ENCODE measurements around the gene TTC21B.

The TTC21B gene

DNA sequence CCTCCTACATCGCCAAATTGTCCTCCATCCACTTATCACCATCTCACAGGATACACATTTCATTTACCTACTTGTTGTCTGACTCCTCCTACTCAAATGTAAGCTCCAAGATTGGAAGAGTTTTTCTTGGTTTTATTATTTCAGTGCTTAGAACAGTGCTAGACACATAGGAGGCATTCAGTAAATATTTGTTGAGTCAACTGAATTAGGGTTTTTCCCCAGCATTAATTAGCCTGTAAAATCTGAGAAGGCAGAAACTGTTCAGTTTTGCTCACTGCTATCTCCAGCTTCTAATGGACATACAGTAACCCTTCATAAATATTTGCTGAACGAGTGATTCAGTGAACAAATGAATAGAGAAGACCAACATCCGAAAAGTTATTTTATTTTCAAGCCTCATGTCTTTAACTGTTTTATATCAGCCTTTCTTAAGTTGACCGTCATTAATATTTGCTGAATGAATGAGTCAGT lies 800 bp downstream of the TTC21B start:
- H3K9me3 Mint-ChIP-seq, result no peaks in the 10 kb centered on the region
- H3K27me3 Mint-ChIP-seq, result no peaks in the 10 kb centered on the region
- ATAC-seq (ENCODE audit: low read depth) (no peak), DNase-seq (ENCODE audit: low spot score in 2 of 2) (peak in 1 of 2 donors; percentile 9)
- H3K4me1 Mint-ChIP-seq, result peaks cover 7% of the 10 kb centered on the region
- H3K4me3 Mint-ChIP-seq, result no peak overlapping the region
- no peak overlapping the region for H3K27ac Mint-ChIP-seq
- peaks cover 3% of the 10 kb centered on the region for H3K36me3 Mint-ChIP-seq

DNA sequence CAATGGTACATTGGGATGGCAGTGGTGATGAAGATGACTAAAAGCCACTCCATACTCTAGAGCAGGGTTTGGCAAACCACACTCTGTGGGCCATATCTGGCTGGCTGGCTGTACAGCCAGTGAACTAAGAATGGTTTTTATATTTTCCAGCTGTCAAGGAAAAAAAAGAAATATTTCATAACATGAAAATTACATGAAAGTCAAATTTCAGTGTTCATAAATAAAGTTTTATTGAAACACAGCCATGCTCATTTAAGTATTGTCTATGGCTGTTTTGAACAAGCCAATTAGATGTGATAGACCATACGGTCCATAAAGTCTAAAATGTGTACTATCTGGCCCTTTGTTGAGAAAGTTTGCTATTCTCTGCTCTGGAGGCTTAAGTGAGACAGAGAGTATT lies 1.5 kb downstream of the TTC21B start:
- no peak overlapping the region for H3K27ac Mint-ChIP-seq
- H3K4me3 Mint-ChIP-seq, result no peak overlapping the region
- no peaks in the 10 kb centered on the region for H3K9me3 Mint-ChIP-seq
- H3K4me1 Mint-ChIP-seq, result peaks cover 7% of the 10 kb centered on the region
- H3K36me3 Mint-ChIP-seq, result peaks cover 3% of the 10 kb centered on the region
- ATAC-seq (ENCODE audit: low read depth) (no peak), DNase-seq (ENCODE audit: low spot score in 2 of 2) (no peak)
- no peaks in the 10 kb centered on the region for H3K27me3 Mint-ChIP-seq

- H3K36me3 Mint-ChIP-seq, result peaks cover 4% of the 10 kb centered on the region
- ATAC-seq (ENCODE audit: low read depth), result no peak
- no peaks in the 10 kb centered on the region for H3K9me3 Mint-ChIP-seq
- H3K27me3 Mint-ChIP-seq, result no peaks in the 10 kb centered on the region
- no peak for DNase-seq (ENCODE audit: low spot score in 2 of 2)
- H3K4me3 Mint-ChIP-seq, result no peak overlapping the region
- peaks cover 2% of the 10 kb centered on the region for H3K4me1 Mint-ChIP-seq
- no peak overlapping the region for H3K27ac Mint-ChIP-seq
Observed at GRCh38 chr2:165950438-165950837, 3.1 kb downstream of the TTC21B start.

DNA sequence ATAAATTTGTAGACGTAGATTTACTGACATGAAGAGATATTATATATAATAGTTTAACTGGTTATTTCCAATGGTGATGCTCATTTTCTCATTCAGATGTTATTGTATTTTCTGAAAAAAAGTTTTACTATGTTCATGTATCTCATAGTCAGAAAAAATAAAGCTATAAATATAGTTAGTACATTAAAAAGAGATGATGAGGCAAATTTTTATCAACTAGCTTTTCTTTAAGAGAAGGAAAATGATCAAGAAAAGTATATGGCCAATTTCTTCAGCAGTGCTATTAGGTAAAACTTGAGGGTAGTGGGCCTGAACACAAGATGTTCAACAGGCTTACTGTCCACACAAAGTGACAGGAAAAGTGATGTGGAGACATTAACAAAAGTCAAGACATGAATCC lies 11.7 kb downstream of the TTC21B start:
- H3K27me3 Mint-ChIP-seq, result no peaks in the 10 kb centered on the region
- no peak overlapping the region for H3K27ac Mint-ChIP-seq
- no peaks in the 10 kb centered on the region for H3K9me3 Mint-ChIP-seq
- H3K4me3 Mint-ChIP-seq, result no peak overlapping the region
- no peak for ATAC-seq (ENCODE audit: low read depth)
- peaks cover 39% of the 10 kb centered on the region for H3K36me3 Mint-ChIP-seq
- no peak for DNase-seq (ENCODE audit: low spot score in 2 of 2)
- peaks cover 8% of the 10 kb centered on the region for H3K4me1 Mint-ChIP-seq

DNA sequence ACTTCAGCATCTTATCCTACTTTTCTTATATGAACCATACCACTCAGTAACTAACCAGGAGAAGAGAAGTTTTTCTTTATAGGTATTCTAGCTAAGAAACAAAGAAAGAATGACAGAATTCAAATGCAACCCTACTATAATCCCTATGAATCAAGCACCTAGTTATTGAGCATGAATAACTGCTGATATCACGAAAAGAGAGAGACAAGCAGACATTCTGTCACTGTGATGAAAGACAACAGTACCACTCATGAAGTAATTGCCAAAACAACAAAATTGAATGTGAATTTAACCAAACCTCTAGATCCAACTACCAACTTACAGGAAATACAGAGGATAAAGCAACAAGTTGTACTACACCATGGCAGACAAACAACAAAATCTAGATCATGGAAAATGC lies 15.3 kb downstream of the TTC21B start:
- no peak for DNase-seq (ENCODE audit: low spot score in 2 of 2)
- peaks cover 8% of the 10 kb centered on the region for H3K4me1 Mint-ChIP-seq
- no peaks in the 10 kb centered on the region for H3K9me3 Mint-ChIP-seq
- ATAC-seq (ENCODE audit: low read depth), result no peak
- H3K27ac Mint-ChIP-seq, result peak overlapping the region; percentile 48
- H3K36me3 Mint-ChIP-seq, result peaks cover 42% of the 10 kb centered on the region
- H3K4me3 Mint-ChIP-seq, result no peak overlapping the region
- no peaks in the 10 kb centered on the region for H3K27me3 Mint-ChIP-seq

GRCh38 chr2:165933211-165933910 lies 20.2 kb downstream of the TTC21B start:
- H3K9me3 Mint-ChIP-seq, result no peaks in the 10 kb centered on the region
- peaks cover 26% of the 10 kb centered on the region for H3K36me3 Mint-ChIP-seq
- DNase-seq (ENCODE audit: low spot score in 2 of 2), result no peak
- H3K4me3 Mint-ChIP-seq, result no peak overlapping the region
- ATAC-seq (ENCODE audit: low read depth), result no peak
- H3K27ac Mint-ChIP-seq, result no peak overlapping the region
- H3K4me1 Mint-ChIP-seq, result peaks cover under 1% of the 10 kb centered on the region
- no peaks in the 10 kb centered on the region for H3K27me3 Mint-ChIP-seq

DNA sequence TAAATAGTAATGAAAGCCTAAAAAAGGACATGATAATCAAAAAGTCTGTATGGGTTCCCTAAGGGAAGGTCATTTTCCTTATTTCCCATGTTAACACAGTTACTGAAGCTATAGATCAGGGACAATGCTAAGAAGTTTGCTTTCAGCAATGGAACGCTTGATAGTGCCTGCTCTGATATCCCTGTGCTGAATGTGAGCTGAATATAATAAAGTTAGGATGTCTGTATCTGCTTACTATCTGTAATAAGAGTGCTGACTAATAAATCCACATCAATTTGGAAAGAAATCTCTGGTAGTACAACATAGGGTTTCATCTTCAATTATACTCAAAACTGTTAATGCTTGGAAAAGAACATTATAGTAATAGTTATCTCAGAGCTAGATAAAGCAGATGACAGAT lies 25.8 kb downstream of the TTC21B start:
- no peak for ATAC-seq (ENCODE audit: low read depth)

DNA sequence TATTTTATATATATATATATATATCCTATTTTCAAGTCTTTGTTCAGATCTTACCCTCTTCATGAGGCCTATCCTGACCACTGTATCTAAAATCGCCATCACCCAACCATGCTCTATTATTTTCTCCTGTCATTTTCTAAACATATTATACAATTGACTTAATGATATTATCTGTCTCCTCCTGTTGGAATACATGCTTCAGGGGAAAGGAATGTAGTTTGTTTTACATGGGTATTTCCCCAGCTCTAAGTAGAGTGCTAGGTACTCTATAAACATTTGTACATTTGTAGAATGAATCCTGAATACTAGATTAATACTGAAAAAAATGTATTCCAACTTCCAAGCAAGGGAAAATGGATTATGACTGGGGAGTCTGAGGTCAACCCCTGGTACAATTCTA lies 26.2 kb downstream of the TTC21B start:
- Mint-ChIP-seq H3K4me1 (peaks cover 2% of the 10 kb centered on the region), H3K27me3 (no peaks in the 10 kb centered on the region), H3K27ac (no peak overlapping the region), H3K4me3 (no peak overlapping the region), H3K9me3 (no peaks in the 10 kb centered on the region), H3K36me3 (peaks cover 32% of the 10 kb centered on the region)
- DNase-seq (ENCODE audit: low spot score in 2 of 2) (no peak), ATAC-seq (ENCODE audit: low read depth) (no peak)

More for the DNA sequence above, 25.8 kb downstream of the TTC21B start:
- Mint-ChIP-seq H3K9me3 (no peaks in the 10 kb centered on the region), H3K4me1 (peaks cover 2% of the 10 kb centered on the region), H3K4me3 (no peak overlapping the region), H3K27ac (no peak overlapping the region), H3K27me3 (no peaks in the 10 kb centered on the region), H3K36me3 (peaks cover 31% of the 10 kb centered on the region)
- no peak for DNase-seq (ENCODE audit: low spot score in 2 of 2)

- no peak overlapping the region for H3K27ac Mint-ChIP-seq
- H3K9me3 Mint-ChIP-seq, result no peaks in the 10 kb centered on the region
- no peaks in the 10 kb centered on the region for H3K27me3 Mint-ChIP-seq
- no peak overlapping the region for H3K4me3 Mint-ChIP-seq
- H3K36me3 Mint-ChIP-seq, result peaks cover 30% of the 10 kb centered on the region
- peaks cover 2% of the 10 kb centered on the region for H3K4me1 Mint-ChIP-seq
- DNase-seq (ENCODE audit: low spot score in 2 of 2), result no peak
- no peak for ATAC-seq (ENCODE audit: low read depth)
Observed at GRCh38 chr2:165924946-165925345, 28.6 kb downstream of the TTC21B start.

- ATAC-seq (ENCODE audit: low read depth), result no peak
- DNase-seq (ENCODE audit: low spot score in 2 of 2), result no peak
- no peak overlapping the region for H3K4me3 Mint-ChIP-seq
- no peaks in the 10 kb centered on the region for H3K9me3 Mint-ChIP-seq
- no peak overlapping the region for H3K27ac Mint-ChIP-seq
- H3K27me3 Mint-ChIP-seq, result no peaks in the 10 kb centered on the region
- H3K4me1 Mint-ChIP-seq, result no peaks in the 10 kb centered on the region
- H3K36me3 Mint-ChIP-seq, result peaks cover 23% of the 10 kb centered on the region
Observed at GRCh38 chr2:165920748-165921147, 32.8 kb downstream of the TTC21B start.

DNA sequence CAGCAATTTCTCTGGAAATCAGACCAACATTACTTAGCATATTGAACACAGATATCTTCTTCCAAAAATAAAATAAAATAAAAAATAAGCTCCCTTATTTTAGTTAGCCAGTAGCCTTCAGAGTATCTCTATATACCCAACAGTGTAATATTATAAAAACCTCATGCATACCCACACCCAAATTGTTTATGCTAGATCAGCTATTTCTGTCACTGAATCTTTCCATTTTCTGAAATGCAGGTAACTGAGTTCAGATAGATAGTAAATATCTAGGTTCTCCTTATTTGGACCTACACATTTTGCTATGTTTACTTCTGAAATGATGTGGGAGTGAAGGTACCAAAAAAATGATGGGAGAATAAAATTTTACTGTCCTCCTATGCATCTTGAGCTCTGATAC lies 39.9 kb downstream of the TTC21B start:
- H3K36me3 Mint-ChIP-seq, result peaks cover 18% of the 10 kb centered on the region
- H3K4me3 Mint-ChIP-seq, result no peak overlapping the region
- no peaks in the 10 kb centered on the region for H3K9me3 Mint-ChIP-seq
- ATAC-seq (ENCODE audit: low read depth) (no peak), DNase-seq (ENCODE audit: low spot score in 2 of 2) (no peak)
- H3K27me3 Mint-ChIP-seq, result no peaks in the 10 kb centered on the region
- H3K4me1 Mint-ChIP-seq, result no peaks in the 10 kb centered on the region
- no peak overlapping the region for H3K27ac Mint-ChIP-seq

DNA sequence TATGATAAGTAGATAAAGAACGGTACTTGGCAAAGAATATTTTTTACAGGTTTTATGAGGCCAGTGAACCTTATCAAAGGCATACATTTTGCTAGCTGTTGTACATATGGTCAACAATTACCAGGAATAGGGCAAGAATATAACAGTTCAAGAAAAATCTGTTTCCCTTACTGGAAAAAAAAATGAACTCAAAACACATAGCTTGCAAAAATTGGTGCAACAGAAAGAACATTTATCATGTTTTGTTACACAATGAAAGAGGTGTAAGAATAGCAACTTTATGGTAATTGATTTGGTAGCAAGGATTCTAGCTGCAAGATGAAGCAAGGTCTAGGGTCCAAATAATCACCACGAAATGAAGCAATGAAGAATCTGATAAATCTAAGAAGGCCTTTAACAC lies 41.6 kb downstream of the TTC21B start:
- ATAC-seq (ENCODE audit: low read depth) (no peak), DNase-seq (ENCODE audit: low spot score in 2 of 2) (no peak)
- peaks cover 16% of the 10 kb centered on the region for H3K36me3 Mint-ChIP-seq
- no peaks in the 10 kb centered on the region for H3K27me3 Mint-ChIP-seq
- no peak overlapping the region for H3K4me3 Mint-ChIP-seq
- H3K4me1 Mint-ChIP-seq, result no peaks in the 10 kb centered on the region
- no peak overlapping the region for H3K27ac Mint-ChIP-seq
- H3K9me3 Mint-ChIP-seq, result no peaks in the 10 kb centered on the region

GRCh38 chr2:165911231-165911630 lies 42.3 kb downstream of the TTC21B start:
- H3K4me3 Mint-ChIP-seq, result no peak overlapping the region
- peaks cover 16% of the 10 kb centered on the region for H3K36me3 Mint-ChIP-seq
- ATAC-seq (ENCODE audit: low read depth) (no peak), DNase-seq (ENCODE audit: low spot score in 2 of 2) (no peak)
- no peaks in the 10 kb centered on the region for H3K27me3 Mint-ChIP-seq
- H3K27ac Mint-ChIP-seq, result no peak overlapping the region
- H3K4me1 Mint-ChIP-seq, result no peaks in the 10 kb centered on the region
- H3K9me3 Mint-ChIP-seq, result no peaks in the 10 kb centered on the region

- Mint-ChIP-seq H3K4me3 (no peak overlapping the region), H3K36me3 (peaks cover 25% of the 10 kb centered on the region), H3K27ac (no peak overlapping the region), H3K9me3 (no peaks in the 10 kb centered on the region), H3K27me3 (no peaks in the 10 kb centered on the region), H3K4me1 (no peaks in the 10 kb centered on the region)
- DNase-seq (ENCODE audit: low spot score in 2 of 2) (no peak), ATAC-seq (ENCODE audit: low read depth) (no peak)
Observed at GRCh38 chr2:165909466-165909865, 44.1 kb downstream of the TTC21B start.

GRCh38 chr2:165905854-165906253 lies 47.7 kb downstream of the TTC21B start:
- Mint-ChIP-seq H3K27ac (no peak overlapping the region), H3K9me3 (no peaks in the 10 kb centered on the region), H3K36me3 (peaks cover 29% of the 10 kb centered on the region), H3K27me3 (no peaks in the 10 kb centered on the region), H3K4me3 (no peak overlapping the region), H3K4me1 (peaks cover 7% of the 10 kb centered on the region)
- DNase-seq (ENCODE audit: low spot score in 2 of 2) (no peak), ATAC-seq (ENCODE audit: low read depth) (no peak)

All from memory B cell (primary cell).